HG03196 (cell line): ENCODE results near the gene MYBPHL.

Experiments used
- ATAC-seq: cut with Tn5 transposase; IDR thresholded peaks from one replicate; pipeline ENCODE4 v1.9.1; 2021; ENCODE audit not compliant: unreplicated experiment

The MYBPHL gene

DNA sequence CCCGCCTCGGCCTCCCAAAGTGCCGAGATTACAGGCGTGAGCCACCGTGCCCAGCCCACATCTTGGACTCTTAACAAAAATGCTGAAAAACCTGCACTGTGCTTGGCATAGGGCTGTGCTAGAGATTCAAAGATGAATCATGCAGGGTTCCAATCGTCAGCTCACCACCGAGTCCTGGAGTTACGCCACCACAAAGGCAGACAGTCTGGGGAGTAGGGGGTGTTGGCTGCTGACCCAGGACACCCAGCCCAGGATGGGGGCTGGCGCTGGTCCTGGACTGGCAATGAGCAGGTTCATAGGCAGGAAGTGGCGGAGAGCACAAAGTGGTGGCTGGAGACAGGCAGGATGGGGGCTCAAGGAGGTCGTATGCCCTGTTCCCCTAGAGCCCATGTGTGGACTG is 39.8 kb downstream of the MYBPHL start:
- no peak for ATAC-seq

GRCh38 chr1:109265741-109266330 is 41.0 kb downstream of the MYBPHL start:
- no peak for ATAC-seq

GRCh38 chr1:109265016-109265415 is 41.8 kb downstream of the MYBPHL start:
- ATAC-seq = no peak

- no peak for ATAC-seq
Measured at GRCh38 chr1:109264379-109264755, 42.4 kb downstream of the MYBPHL start.

GRCh38 chr1:109263597-109264378 is 43.0 kb downstream of the MYBPHL start:
- peak; percentile 72 for ATAC-seq

DNA sequence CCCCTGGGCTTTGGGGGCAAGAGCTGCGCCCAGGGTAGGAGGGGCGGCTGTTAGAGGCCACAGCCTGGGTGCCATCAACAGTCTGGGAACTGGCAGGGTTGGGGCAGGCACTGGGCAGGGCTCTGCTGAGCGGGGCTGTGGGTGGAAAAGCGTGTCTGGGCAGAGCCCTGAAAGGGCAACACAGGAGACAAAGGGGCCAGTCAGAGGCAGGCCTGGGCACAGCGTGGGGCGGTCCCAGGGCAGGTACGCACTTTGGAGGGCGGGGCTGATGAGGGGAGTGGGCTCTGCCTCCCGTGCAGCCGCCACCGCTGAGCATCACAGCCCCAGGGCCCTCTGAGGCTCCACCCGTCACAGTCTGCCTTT is 43.6 kb downstream of the MYBPHL start:
- no peak for ATAC-seq

DNA sequence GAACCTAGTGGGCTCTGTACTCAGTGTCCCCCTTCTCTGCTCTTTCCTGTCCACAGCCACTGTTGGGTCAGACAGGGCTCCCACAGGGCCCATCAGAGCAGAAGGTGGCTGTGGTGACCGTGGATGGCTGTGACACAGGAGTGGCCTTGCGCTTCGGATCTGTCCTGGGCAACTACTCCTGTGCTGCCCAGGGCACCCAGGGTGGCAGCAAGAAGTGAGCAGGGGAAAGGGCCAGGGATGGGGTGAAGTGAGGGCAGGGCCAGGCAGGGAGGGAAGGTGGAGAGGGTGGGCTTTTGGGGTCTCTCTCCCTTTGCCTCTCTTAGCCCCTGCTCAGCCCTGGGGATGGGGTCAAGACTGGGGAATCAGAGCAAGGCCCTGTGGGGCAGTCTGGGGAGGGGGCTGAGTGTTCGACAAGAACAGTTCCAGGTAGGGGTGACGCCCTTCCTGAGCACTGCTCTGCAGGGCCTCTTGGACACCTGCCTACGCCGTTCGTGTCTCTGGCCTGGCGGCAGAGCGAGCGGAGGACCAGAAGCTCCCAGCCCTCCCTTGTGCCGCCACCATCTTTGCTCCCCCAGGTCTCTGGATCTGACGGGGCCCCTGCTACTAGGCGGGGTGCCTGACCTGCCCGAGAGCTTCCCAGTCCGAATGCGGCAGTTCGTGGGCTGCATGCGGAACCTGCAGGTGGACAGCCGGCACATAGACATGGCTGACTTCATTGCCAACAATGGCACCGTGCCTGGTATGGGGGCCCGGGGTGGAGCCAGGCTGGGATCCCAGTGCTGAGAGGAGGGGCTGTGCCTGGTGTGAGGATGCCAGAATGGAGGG is 44.4 kb downstream of the MYBPHL start:
- ATAC-seq = no peak

DNA sequence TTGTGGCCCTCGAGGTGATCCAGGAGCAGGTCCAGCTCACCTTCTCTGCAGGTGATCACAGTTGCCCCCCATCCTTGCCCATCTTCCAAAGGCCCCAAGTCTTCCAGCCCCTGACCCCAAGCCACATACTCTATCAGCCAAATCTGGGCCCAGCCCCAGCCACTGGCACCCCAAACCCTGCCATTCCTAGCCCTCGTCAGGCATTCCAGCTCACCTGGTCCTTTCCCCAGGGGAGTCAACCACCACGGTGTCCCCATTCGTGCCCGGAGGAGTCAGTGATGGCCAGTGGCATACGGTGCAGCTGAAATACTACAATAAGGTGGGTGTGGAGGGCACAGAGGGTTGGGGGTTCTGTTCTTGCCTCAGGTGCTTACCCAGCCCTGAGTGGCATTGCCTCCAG is 45.2 kb downstream of the MYBPHL start:
- no peak for ATAC-seq

DNA sequence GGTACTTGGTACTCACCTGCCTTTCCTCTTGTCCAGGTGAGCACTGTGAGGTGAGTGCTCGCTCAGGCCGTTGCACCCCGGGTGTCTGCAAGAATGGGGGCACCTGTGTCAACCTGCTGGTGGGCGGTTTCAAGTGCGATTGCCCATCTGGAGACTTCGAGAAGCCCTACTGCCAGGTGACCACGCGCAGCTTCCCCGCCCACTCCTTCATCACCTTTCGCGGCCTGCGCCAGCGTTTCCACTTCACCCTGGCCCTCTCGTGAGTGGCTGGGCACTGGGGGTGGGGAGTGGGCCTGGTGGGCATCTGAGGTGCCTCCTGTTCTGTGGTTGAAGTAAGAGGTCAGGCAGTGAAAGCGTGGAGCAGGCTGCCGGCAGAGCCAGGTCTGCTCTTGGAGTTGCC is 45.8 kb downstream of the MYBPHL start:
- no peak for ATAC-seq

GRCh38 chr1:109259674-109260557 is 46.9 kb downstream of the MYBPHL start:
- no peak for ATAC-seq

DNA sequence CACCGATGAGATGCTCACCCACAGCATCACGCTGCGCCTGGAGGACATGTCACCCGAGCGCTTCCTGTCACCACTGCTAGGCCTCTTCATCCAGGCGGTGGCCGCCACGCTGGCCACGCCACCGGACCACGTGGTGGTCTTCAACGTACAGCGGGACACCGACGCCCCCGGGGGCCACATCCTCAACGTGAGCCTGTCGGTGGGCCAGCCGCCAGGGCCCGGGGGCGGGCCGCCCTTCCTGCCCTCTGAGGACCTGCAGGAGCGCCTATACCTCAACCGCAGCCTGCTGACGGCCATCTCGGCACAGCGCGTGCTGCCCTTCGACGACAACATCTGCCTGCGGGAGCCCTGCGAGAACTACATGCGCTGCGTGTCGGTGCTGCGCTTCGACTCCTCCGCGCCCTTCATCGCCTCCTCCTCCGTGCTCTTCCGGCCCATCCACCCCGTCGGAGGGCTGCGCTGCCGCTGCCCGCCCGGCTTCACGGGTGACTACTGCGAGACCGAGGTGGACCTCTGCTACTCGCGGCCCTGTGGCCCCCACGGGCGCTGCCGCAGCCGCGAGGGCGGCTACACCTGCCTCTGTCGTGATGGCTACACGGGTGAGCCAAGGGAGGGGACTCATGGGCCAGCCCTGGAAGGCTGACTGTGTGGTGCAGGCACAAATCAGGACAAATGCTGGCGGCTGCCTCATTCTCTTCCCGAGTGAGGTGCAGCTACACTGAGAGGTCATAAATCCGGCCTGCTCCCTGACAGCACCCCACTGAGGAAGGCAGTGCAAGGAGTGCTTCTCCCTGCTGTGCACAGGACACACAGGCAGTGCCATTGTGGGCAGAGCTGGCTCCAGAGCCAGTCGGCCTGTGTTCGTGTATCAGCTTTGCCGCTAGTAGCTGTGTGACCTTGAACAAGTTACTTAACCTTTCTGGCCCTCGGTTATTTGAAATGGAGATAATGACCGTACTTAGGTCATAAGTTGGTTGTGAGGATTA is 48.0 kb downstream of the MYBPHL start:
- ATAC-seq = no peak

DNA sequence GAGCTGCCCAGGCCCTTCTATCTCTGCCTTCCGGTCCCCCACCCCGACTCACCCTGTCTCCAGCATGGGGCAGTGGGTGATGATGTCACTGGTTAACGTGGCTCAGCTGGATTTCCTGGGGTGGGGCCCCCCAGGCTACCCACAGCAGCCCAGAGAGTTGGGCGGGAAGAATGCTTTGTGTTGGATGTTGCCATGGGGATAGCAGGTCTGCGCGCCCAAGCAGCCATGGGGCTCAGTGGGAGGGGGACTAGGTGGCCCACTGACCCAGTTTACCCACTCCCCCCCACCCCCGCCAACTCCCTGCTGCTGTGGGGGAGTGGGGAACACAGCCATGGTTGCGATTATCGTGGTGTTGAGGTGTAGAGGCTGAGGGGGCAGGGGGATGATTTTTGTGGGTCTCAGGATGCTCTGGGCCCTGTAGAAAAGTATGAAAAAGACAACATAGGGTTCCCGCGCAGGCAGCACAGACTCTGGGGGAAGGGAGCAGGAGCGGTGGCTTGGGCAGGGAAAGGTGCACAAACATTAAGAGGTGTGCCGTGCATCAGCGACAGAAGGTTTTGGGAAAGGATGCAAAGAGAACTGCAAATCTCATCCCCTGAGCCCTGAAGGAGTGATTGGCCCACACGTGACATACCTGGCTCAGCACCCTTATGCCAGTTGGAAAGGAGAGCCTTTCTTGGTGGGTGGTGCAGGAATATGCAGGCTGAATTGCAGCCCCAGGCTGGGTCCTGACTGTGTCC is 49.0 kb downstream of the MYBPHL start:
- ATAC-seq = no peak

DNA sequence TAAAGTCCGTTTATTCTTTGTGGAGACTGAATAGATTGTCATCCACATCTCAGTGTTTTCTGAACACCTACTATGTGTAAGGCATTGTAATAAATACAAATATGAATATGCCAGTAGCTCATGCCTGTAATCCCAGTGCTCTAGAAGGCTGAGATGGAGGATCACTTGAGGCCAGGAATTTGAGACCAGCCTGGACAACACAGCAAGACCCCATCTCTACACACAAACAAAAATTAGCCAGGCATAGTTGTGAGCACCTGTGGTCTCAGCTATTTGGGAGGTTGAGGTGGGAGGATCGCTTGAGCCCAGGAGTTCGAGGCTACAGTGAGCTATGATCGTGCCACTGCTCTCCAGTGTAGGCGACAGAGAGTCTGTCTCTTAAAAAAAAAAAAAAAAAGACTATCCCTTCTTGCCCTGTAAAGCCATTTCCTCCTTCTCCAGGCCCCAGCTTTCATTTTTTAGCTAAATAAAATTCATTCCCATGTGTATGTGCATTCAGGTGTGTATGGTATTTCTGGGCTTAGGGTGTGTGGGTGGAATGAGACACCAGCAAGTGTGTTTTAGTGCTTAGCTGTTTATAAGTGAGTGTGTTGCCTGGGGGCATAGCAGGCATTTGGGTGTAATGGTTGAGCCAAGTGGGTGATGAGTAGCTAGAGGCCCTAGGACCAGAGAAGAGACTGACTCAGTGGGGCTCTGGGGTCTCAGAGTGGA is 49.7 kb downstream of the MYBPHL start:
- ATAC-seq = no peak

DNA sequence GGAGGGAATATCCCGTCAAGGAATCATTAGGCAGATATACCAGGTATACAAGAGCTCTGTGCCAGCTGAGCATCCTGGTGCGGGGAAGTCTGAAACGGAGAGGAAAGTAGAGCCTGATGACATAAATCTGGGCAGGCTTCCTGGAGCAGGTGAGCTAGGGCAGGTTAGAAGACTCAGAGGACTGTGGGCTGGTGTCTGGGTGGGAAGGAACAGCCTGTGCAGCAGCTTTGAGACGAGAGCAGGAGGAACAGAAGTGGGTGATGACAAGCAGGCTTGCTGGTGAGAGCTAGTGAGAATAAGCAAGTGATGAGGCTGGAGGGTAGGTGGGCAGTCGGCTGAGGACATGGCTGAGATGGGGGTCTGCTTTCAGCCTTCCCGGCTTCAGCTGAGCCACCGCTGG is 50.7 kb downstream of the MYBPHL start:
- ATAC-seq = no peak

- ATAC-seq = no peak
Measured at GRCh38 chr1:109255678-109256077, 51.1 kb downstream of the MYBPHL start.

DNA sequence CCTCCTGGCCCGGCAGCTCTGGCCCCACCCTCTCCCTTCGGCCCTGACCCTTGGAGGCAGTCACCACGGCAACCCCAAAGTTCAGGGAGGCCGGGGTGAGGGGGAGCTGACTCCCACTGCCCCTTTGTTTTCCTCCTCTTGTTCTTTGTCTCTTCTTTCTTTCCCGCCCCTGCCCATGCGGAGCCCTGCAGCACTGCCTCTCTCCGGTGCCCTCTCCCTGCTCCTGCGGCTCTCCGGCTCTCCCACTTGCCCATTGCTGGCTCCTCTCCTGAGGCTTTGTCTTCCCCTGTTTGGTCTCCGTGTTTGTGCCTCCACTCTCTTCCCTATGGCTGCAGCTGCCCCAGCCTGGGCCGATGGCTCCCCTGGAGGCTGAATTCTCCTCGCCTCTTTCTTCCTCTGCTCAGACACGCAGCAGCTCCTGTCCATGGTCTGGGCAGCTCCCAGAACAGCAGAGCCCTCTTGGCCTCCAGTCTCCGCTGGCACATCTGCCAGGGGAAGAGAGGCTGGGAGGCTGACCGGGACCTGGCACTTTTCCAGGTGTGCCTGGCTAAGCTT is 51.6 kb downstream of the MYBPHL start:
- no peak for ATAC-seq

DNA sequence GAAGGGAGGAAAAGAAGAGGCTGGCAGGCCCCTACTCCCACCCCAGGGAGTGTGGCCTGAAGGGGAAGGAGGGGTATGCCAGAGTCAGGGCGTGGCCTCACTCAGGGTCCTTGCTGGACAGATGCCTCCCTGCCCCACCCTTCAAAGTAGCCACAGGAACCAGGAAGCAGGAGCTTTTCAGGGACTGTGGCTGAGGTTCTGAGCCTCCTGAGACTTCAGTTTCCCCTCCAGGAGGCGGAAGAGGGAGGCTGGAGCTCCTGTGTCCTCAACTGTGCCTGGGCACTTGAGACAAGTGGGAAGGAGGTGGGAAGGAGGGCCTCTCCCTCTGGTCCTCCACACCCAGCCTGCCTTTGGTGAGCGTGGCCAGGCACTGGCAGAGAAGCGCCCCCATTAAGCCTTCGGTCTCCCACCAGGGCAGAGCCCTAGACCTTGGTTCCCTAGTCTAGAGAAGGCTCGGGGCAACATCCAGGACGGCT is 52.2 kb downstream of the MYBPHL start:
- ATAC-seq = no peak
